Dendritic cell treated with granulocyte-macrophage colony-stimulating factor and Interleukin-4, amounts not matched to agents 40 ng/mL and 50 ng/mL, for 4 days (primary cell): Measurements from ENCODE around the gene ECE2.

Source experiments
- H3K27ac Mint-ChIP-seq: one replicate; pipeline ENCODE4 v1.8.0; 2022; ENCODE audit warnings: mild to moderate bottlenecking, mixed read lengths
- H3K27me3 Mint-ChIP-seq: one replicate; pipeline ENCODE4 v1.8.0; 2022; ENCODE audit warnings: mild to moderate bottlenecking, mixed read lengths
- H3K36me3 Mint-ChIP-seq: one replicate; pipeline ENCODE4 v1.8.0; 2022; ENCODE audit warnings: low read depth, mixed read lengths
- H3K4me1 Mint-ChIP-seq: one replicate; pipeline ENCODE4 v1.8.0; 2022; ENCODE audit warnings: low read depth, mixed read lengths
- H3K4me3 Mint-ChIP-seq: one replicate; pipeline ENCODE4 v1.8.0; 2022; ENCODE audit warnings: mild to moderate bottlenecking, moderate library complexity, mixed read lengths
- H3K9me3 Mint-ChIP-seq: one replicate; pipeline ENCODE4 v1.8.0; 2022; ENCODE audit warnings: mixed read lengths
- intact Hi-C: fragments of 100-400 bp; cut with micrococcal nuclease; formaldehyde crosslinking; loops from one replicate; pipeline ENCODE4 v1.15.0; 2022

ECE2 gene

GRCh38 chr3:184322731-184323487, 47.1 kb downstream of the ECE2 start:
- H3K36me3 Mint-ChIP-seq = peaks cover 92% of the 10 kb centered on the region
- peaks cover 57% of the 10 kb centered on the region for H3K4me1 Mint-ChIP-seq
- H3K27ac Mint-ChIP-seq = peak overlapping the region; percentile 80
- H3K4me3 Mint-ChIP-seq = peak overlapping the region; percentile 10
- intact Hi-C loops = no loop called here
- H3K9me3 Mint-ChIP-seq = no peaks in the 10 kb centered on the region
- H3K27me3 Mint-ChIP-seq = no peaks in the 10 kb centered on the region

- Mint-ChIP-seq H3K36me3 (peaks cover 94% of the 10 kb centered on the region), H3K27ac (peak overlapping the region; percentile 80), H3K4me1 (peaks cover 52% of the 10 kb centered on the region), H3K4me3 (no peak overlapping the region), H3K27me3 (no peaks in the 10 kb centered on the region), H3K9me3 (no peaks in the 10 kb centered on the region)
- intact Hi-C loops = no loop called here
These were observed 47.9 kb downstream of the ECE2 start for GRCh38 chr3:184323696-184324095.

DNA sequence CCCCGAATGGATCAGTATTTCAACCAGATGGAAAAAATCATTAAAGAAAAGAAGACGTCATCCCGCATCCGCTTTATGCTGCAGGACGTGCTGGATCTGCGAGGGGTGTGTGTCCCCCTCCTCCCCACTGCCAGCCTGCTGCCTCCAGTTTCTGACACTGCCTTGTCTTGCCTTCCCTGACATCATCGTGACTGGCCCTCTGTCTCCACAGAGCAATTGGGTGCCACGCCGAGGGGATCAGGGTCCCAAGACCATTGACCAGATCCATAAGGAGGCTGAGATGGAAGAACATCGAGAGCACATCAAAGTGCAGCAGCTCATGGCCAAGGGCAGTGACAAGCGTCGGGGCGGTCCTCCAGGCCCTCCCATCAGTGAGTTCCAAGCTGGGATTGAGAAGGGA, 49.4 kb downstream of the ECE2 start:
- Mint-ChIP-seq H3K27ac (no peak overlapping the region), H3K4me3 (no peak overlapping the region), H3K27me3 (no peaks in the 10 kb centered on the region), H3K36me3 (peaks cover 100% of the 10 kb centered on the region), H3K4me1 (peaks cover 36% of the 10 kb centered on the region), H3K9me3 (no peaks in the 10 kb centered on the region)
- intact Hi-C loops = no loop called here

GRCh38 chr3:184325715-184326369, 50.0 kb downstream of the ECE2 start:
- Mint-ChIP-seq H3K9me3 (no peaks in the 10 kb centered on the region), H3K4me3 (no peak overlapping the region), H3K27ac (no peak overlapping the region), H3K36me3 (peaks cover 100% of the 10 kb centered on the region), H3K4me1 (peaks cover 30% of the 10 kb centered on the region), H3K27me3 (no peaks in the 10 kb centered on the region)
- intact Hi-C loops = no loop called here

DNA sequence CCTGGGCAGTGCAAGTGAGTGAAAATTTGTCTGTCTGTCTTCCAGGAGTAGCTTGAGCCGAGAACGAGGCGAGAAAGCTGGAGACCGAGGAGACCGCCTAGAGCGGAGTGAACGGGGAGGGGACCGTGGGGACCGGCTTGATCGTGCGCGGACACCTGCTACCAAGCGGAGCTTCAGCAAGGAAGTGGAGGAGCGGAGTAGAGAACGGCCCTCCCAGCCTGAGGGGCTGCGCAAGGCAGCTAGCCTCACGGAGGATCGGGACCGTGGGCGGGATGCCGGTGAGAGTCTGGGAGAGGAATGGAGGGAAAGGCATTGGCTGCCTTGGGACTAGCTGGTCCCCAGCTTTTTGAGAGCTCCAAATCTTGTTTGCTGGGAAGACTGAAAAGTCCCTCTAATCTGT, 51.3 kb downstream of the ECE2 start:
- intact Hi-C loops = no loop called here
- H3K4me3 Mint-ChIP-seq = no peak overlapping the region
- peaks cover 100% of the 10 kb centered on the region for H3K36me3 Mint-ChIP-seq
- H3K9me3 Mint-ChIP-seq = no peaks in the 10 kb centered on the region
- H3K4me1 Mint-ChIP-seq = peaks cover 17% of the 10 kb centered on the region
- H3K27me3 Mint-ChIP-seq = no peaks in the 10 kb centered on the region
- H3K27ac Mint-ChIP-seq = peak overlapping the region; percentile 50

- no peaks in the 10 kb centered on the region for H3K27me3 Mint-ChIP-seq
- no peak overlapping the region for H3K4me3 Mint-ChIP-seq
- peaks cover 18% of the 10 kb centered on the region for H3K4me1 Mint-ChIP-seq
- no peak overlapping the region for H3K27ac Mint-ChIP-seq
- intact Hi-C loops = no loop called here
- H3K9me3 Mint-ChIP-seq = no peaks in the 10 kb centered on the region
- H3K36me3 Mint-ChIP-seq = peaks cover 100% of the 10 kb centered on the region
These were observed 52.7 kb downstream of the ECE2 start for GRCh38 chr3:184328516-184328915.

- Mint-ChIP-seq H3K27me3 (no peaks in the 10 kb centered on the region), H3K36me3 (peaks cover 83% of the 10 kb centered on the region), H3K4me1 (peaks cover 38% of the 10 kb centered on the region), H3K9me3 (no peaks in the 10 kb centered on the region), H3K4me3 (no peak overlapping the region), H3K27ac (peak overlapping the region; percentile 90)
- intact Hi-C loops = no loop called here
These were observed 56.7 kb downstream of the ECE2 start for GRCh38 chr3:184332370-184333090.

DNA sequence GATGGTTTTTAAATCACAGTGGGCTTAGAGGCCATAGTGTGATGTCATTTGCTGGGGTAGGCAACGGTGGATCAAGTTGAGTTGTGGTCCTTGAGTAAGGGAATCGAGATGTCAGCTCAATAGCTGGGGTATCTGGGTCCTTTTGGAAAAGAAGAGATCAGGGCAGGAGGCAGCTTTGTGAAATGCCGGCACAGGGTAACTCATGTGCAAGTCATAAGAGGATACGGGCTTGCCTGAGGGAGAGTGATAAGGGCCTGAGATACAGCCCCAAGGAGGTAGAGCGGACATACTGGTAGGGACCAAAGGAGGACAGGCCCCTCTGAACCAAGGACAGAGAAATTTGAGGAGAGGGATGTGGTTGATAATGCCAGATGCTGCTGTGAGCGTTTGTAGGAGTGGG, 57.4 kb downstream of the ECE2 start:
- intact Hi-C loops = no loop called here
- no peak overlapping the region for H3K4me3 Mint-ChIP-seq
- peaks cover 83% of the 10 kb centered on the region for H3K36me3 Mint-ChIP-seq

GRCh38 chr3:184333700-184334099, 57.9 kb downstream of the ECE2 start:
- peaks cover 50% of the 10 kb centered on the region for H3K4me1 Mint-ChIP-seq
- intact Hi-C loops = loop anchor here (2.0 kb wide), 1 partner anchor 15 kb away; no protein-coding TSS in a partner anchor
- H3K36me3 Mint-ChIP-seq = peaks cover 80% of the 10 kb centered on the region
- H3K27me3 Mint-ChIP-seq = no peaks in the 10 kb centered on the region
- H3K4me3 Mint-ChIP-seq = no peak overlapping the region
- H3K9me3 Mint-ChIP-seq = no peaks in the 10 kb centered on the region
- peak overlapping the region; percentile 90 for H3K27ac Mint-ChIP-seq

More for the DNA sequence above, 57.4 kb downstream of the ECE2 start:
- H3K4me1 Mint-ChIP-seq = peaks cover 45% of the 10 kb centered on the region
- H3K27me3 Mint-ChIP-seq = no peaks in the 10 kb centered on the region
- no peaks in the 10 kb centered on the region for H3K9me3 Mint-ChIP-seq
- peak overlapping the region; percentile 90 for H3K27ac Mint-ChIP-seq

GRCh38 chr3:184334470-184335158, 58.8 kb downstream of the ECE2 start:
- Mint-ChIP-seq H3K9me3 (no peaks in the 10 kb centered on the region), H3K36me3 (peaks cover 78% of the 10 kb centered on the region), H3K4me1 (peaks cover 59% of the 10 kb centered on the region), H3K27ac (peak overlapping the region; percentile 90), H3K27me3 (no peaks in the 10 kb centered on the region), H3K4me3 (no peak overlapping the region)
- intact Hi-C loops = loop anchor here (2.0 kb wide), 1 partner anchor 16 kb away; no protein-coding TSS in a partner anchor

DNA sequence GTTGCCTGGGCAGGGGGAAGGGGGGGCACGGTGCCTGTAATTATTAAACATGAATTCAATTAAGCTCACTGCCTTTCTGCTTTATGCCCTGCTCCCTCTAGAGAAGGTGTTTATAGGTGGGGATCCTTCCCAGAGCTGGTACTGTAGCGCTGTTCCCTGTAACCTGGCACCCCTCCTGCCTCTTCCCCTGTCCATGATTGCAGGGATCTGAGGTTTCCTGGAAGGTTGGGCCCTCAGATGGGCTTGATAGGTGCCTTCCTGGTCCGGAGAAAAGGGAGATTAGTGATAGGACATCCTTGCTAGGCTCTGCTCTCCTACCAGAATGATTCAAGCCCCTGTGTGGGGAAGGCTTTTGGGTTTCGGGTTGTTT, 59.5 kb downstream of the ECE2 start:
- H3K9me3 Mint-ChIP-seq = no peaks in the 10 kb centered on the region
- peaks cover 72% of the 10 kb centered on the region for H3K36me3 Mint-ChIP-seq
- intact Hi-C loops = loop anchor here (2.0 kb wide), 1 partner anchor 16 kb away; no protein-coding TSS in a partner anchor
- H3K27me3 Mint-ChIP-seq = no peaks in the 10 kb centered on the region
- peaks cover 64% of the 10 kb centered on the region for H3K4me1 Mint-ChIP-seq
- peak overlapping the region; percentile 90 for H3K27ac Mint-ChIP-seq
- H3K4me3 Mint-ChIP-seq = peak overlapping the region; percentile 82

DNA sequence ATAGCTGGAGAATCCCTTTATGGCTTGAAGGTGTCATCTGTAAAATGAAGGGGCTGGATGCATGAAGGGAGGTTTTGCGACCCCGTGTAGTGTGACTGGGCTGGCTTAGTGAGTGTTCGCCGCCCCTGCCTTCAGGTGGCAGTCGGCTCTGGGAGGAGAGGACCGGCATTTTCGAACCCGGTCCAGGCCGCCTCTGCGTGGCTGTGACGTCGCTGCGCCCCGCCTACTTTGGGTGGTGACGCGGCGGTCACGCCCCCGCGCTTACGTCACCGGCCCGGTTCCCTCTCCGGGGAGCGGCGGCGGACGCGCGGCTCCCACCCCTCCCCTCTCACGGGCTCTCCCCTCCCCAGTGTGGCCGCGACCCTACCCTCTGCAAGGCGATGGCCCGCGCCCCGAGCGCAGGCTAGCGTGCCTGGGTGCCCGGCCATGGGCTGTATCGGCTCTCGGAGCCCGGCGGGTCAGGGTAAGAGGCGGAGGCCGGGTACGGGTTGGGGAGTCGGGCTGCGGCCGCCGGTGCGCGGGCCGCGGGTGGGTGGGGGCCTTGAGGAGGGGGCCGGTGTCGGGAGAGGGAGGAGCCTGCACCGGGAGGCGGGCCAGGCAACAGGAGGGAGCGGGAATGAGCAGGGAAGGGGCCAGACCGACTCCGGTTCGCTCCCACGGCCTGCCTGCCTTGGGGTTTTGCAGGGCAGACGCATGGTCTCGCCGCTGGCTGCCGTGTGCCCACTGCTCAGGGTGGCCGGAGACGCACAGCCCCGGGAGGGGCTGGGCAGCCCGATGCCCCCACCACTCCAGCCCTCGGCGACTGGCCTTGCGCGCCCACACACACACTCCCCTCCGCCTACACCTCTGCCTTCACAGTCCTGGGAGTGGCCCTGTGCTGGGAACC, 60.1 kb downstream of the ECE2 start:
- Mint-ChIP-seq H3K36me3 (peaks cover 71% of the 10 kb centered on the region), H3K9me3 (no peaks in the 10 kb centered on the region), H3K4me1 (peaks cover 70% of the 10 kb centered on the region), H3K4me3 (peak overlapping the region; percentile 82), H3K27me3 (no peaks in the 10 kb centered on the region), H3K27ac (peak overlapping the region; percentile 90)
- intact Hi-C loops = loop anchor here (2.0 kb wide), 1 partner anchor 17 kb away; no protein-coding TSS in a partner anchor
